Mucosa of descending colon (tissue), 3 donors: ENCODE results near the gene DHX16. TPM values are rescaled to one million over a fixed set of nuclear protein-coding genes. Genes with fewer than 3 reads are reported as not detected.

ENCODE experiments used
- ATAC-seq: fragments of 200-7000 bp; cut with Tn5 transposase; one replicate; pipeline ENCODE4 v1.9.1; 2020; ENCODE audit warnings: mild to moderate bottlenecking, moderate library complexity
- DNase-seq, 3 donors: peaks; one replicate each; pipeline ENCODE4 v3.0.0-alpha.2; 2020
- H3K36me3 ChIP-seq: fragments of 200-600 bp; one replicate; pipeline ENCODE4 v1.8.0; 2021; ENCODE audit warnings: low read depth, mild to moderate bottlenecking
- H3K4me1 ChIP-seq: fragments of 200-600 bp; one replicate; pipeline ENCODE4 v1.8.0; 2021; ENCODE audit warnings: low read depth, mild to moderate bottlenecking
- H3K4me3 ChIP-seq: fragments of 200-600 bp; one replicate; pipeline ENCODE4 v1.8.0; 2021; ENCODE audit warnings: mild to moderate bottlenecking
- H3K9me3 ChIP-seq: fragments of 200-600 bp; one replicate; pipeline ENCODE4 v1.8.0; 2021; ENCODE audit warnings: mild to moderate bottlenecking
- intact Hi-C, 2 donors: fragments of 100-400 bp; cut with DNase I in 1 of 2; cut with micrococcal nuclease in 1 of 2; formaldehyde crosslinking; loops; one replicate each; pipeline versions ENCODE4 v1.11.0 to v1.11.1; 2022; cut with DNase I, micrococcal nuclease
- total RNA-seq, 3 donors: library from RNA; stranded (reverse); fragmentation: NEBNext Ultra II Directional in 2 of 3; extraction: Animal tissue kit (Norgen Biotek cat#: 25700) in 2 of 3; gene quantifications; one replicate each; pipeline versions ENCODE4 v1.2.1 to v1.2.4, GENCODE V29; 2021 to 2023
- TF ChIP-seq, protein P1 (sequence below): fragments of 200-600 bp; IDR thresholded peaks from one replicate; pipeline ENCODE4 v1.8.0; 2022; ENCODE audit warnings: antibody characterized with exemption, mild to moderate bottlenecking
- donor health status: DM: no; HTN: no; CAD: no; lungs with moderate emphysema.
- donor health status: DM: no; HTN: no; CAD: no.
- donor health status: DM: no; HTN: yes; CAD: no.

Gene DHX16
- total RNA-seq, 3 donors from 2014 or later, result 31.0 to 36.2 (median 36.0) TPM

DNA sequence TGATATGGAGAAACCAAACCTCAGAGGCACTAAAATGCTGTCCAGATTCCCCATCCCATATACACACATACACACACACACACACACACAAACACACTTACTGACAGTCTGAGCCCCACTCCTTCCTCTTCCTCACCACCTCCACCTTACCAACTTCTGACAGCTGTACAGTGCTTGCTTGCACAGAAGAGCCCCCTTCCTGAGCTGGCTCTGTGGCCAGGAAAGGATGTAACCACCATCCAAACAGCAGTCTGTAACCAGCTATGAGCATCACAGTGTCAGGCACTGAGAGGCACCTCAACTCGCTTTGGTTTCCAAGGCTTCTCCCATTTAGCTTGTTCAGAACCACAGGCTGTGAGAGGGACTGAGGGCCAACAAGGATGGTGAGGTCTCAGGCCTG is 31.8 kb downstream of the DHX16 start:
- Histone ChIP-seq H3K4me1 (peaks cover 9% of the 10 kb centered on the region), H3K36me3 (no peaks in the 10 kb centered on the region), H3K4me3 (no peak overlapping the region), H3K9me3 (no peaks in the 10 kb centered on the region)
- TF ChIP-seq, protein P1, sequence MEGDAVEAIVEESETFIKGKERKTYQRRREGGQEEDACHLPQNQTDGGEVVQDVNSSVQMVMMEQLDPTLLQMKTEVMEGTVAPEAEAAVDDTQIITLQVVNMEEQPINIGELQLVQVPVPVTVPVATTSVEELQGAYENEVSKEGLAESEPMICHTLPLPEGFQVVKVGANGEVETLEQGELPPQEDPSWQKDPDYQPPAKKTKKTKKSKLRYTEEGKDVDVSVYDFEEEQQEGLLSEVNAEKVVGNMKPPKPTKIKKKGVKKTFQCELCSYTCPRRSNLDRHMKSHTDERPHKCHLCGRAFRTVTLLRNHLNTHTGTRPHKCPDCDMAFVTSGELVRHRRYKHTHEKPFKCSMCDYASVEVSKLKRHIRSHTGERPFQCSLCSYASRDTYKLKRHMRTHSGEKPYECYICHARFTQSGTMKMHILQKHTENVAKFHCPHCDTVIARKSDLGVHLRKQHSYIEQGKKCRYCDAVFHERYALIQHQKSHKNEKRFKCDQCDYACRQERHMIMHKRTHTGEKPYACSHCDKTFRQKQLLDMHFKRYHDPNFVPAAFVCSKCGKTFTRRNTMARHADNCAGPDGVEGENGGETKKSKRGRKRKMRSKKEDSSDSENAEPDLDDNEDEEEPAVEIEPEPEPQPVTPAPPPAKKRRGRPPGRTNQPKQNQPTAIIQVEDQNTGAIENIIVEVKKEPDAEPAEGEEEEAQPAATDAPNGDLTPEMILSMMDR, result no peak
- ATAC-seq (no peak), DNase-seq (no peak)
- intact Hi-C loops, result no loop called here

DNA sequence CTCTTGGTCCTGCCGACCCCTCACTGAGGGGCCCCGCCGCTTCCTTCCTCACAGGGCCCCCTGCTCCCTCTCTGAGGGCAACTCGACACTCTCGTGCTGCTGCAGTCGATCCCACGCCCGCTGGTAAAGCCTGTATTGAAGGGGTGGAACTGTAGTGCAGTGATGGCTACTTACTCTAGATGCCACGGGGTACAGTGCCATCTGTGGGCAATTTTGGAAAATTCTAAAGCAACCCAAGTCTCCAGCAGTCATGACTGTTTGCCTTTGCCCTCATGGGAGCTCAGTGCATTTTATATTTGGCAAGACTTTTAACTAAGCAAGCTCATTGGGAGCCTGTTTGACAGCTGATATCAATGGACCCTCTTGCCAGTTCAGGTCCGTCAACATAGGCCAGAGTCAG is 32.3 kb downstream of the DHX16 start:
- ATAC-seq (peak; percentile 13), DNase-seq (no peak)
- TF ChIP-seq, protein P1, result no peak
- H3K9me3 ChIP-seq, result no peaks in the 10 kb centered on the region
- no peaks in the 10 kb centered on the region for H3K36me3 ChIP-seq
- H3K4me3 ChIP-seq, result no peak overlapping the region
- intact Hi-C loops, result no loop called here
- H3K4me1 ChIP-seq, result peaks cover 7% of the 10 kb centered on the region

DNA sequence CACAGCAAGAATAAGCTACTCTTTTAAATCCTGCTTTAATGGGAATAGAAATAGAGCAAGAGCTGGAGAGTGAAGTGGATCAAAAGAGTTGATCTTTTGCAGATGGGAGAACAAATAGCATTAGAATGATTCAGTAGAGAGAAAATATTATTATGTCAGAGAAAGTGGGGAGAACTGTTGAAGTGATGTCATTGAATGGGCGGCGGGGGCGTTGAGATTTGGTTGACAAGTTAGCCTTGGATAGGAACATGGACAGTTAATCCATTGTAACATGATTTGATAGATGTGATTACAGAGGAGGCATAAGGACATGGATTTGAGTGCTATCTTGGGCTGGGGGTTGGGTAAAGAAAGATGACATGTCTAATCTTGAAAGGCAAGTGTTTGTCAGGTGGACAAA is 37.0 kb downstream of the DHX16 start:
- peaks cover 3% of the 10 kb centered on the region for H3K4me1 ChIP-seq
- intact Hi-C loops, result no loop called here
- no peak for ATAC-seq
- no peak for DNase-seq
- no peak overlapping the region for H3K4me3 ChIP-seq
- TF ChIP-seq, protein P1, result no peak
- no peaks in the 10 kb centered on the region for H3K9me3 ChIP-seq
- H3K36me3 ChIP-seq, result no peaks in the 10 kb centered on the region

DNA sequence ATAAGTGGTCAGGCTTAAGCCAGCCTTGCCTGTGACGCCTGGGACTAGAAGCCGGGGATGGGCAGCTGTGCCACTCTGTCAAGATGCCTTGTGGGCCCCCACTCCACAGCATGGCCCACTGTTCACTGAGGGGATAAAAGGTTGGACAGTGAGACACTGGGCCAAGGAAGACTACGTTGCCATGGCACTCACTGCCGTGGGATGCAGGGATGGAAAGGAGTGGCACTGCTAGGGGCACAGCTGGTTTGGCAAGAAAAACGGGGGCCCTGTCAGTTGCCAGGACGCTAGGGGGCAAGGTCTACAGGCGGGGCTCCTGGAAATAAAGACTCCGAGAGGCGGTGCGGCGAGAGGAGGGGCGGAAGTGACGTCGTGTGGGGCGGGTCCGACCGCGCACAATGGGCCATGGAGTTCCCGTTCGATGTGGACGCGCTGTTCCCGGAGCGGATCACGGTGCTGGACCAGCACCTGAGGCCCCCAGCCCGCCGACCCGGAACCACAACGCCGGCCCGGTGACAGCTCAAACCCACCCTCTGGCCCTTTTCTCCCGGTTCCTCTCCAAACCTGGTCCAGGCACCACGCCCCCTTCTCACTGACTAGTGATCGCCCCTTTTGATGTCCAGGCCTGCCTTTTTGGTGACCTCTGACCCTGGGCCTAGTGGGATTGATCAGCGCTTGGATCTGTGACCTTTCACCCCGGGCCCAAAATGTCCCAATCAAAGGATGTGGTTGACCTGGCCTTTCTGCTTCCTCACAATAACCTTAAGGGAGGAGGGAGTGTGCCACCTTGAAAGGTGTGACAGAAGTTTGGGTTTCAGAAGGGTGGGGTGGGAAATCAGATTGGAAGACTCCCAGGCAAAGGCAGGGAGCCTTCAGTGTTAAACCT is 46.1 kb downstream of the DHX16 start, which contains the start of gene ATAT1:
ATAT1 (plus strand) TSS at position 391 of the 883 bp plus-strand sequence.
- DNase-seq, result peak; percentile 95 to 97 (median 96)
- H3K36me3 ChIP-seq, result peaks cover 15% of the 10 kb centered on the region
- ATAC-seq, result peak; percentile 100
- TF ChIP-seq, protein P1, result peak; percentile 15
- intact Hi-C loops, result no loop called here
- H3K4me1 ChIP-seq, result peaks cover 5% of the 10 kb centered on the region
- H3K4me3 ChIP-seq, result peak within 1 kb of the TSS; percentile 27
- no peaks in the 10 kb centered on the region for H3K9me3 ChIP-seq

DNA sequence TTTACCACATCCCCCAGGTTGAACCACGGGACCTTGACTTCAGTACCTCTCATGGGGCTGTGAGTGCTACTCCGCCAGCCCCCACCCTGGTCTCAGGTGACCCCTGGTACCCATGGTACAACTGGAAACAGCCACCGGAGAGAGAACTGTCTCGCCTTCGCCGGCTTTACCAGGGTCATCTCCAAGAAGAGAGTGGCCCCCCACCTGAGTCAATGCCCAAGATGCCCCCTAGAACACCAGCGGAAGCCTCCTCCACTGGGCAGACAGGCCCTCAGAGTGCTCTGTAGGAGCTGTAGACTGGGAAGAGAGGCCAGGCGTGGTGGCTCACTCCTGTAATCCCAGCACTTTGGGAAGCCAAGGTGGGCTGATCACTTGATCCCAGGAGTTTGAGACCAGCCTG is 47.3 kb downstream of the DHX16 start:
- peaks cover 18% of the 10 kb centered on the region for H3K36me3 ChIP-seq
- H3K4me1 ChIP-seq, result peaks cover 5% of the 10 kb centered on the region
- no peak overlapping the region for H3K4me3 ChIP-seq
- DNase-seq (no peak), ATAC-seq (no peak)
- intact Hi-C loops, result no loop called here
- TF ChIP-seq, protein P1, result no peak
- H3K9me3 ChIP-seq, result no peaks in the 10 kb centered on the region
